ENCODE data around the gene NTNG2.

Gene NTNG2

DNA sequence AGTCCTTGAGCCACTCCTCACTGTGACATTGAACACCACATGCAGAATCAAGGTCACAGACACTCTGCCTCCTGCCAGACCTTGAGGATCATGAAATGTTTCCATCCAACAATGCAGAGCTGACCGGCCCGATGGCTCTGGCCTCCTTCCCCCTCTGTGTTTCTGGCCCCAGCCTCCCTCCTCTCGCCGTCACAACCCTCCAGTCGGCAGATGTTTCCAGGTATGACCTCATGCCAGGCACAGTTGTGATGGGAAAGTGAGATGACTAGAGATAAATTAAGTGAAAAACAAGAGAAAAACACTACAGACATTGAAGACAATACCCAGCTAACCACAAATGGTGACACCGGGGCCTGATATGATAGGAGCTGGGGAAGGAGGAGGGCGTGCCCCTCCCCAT is 9.8 kb downstream of the NTNG2 start:
- no peak for DNase-seq (ENCODE audit: low read depth in 2 of 2)

- DNase-seq (ENCODE audit: low read depth in 2 of 2) = no peak
Measured at GRCh38 chr9:132172185-132172584, 10.3 kb downstream of the NTNG2 start.

- DNase-seq (ENCODE audit: low read depth in 2 of 2) = no peak
Measured at GRCh38 chr9:132175431-132175830, 13.6 kb downstream of the NTNG2 start.

DNA sequence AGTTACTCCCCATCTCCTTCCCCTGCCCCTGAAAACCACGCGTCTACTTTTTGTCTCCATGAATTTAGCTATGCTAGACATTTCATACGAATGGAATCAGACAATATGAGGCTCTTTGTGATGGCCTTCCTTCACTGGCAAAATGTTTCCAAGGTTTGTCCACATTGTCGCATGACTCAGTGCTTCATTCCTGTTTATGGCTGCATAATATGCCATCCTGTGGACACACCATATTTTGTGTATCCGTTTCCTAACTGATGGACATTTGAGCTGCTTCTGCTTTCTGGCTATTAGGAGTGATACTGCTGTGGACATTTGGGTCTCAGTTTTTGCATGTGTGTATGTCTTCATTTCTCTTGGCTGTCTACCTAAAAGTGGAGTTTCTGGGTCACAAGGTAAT is 14.5 kb downstream of the NTNG2 start:
- DNase-seq (ENCODE audit: low read depth in 2 of 2) = no peak

DNA sequence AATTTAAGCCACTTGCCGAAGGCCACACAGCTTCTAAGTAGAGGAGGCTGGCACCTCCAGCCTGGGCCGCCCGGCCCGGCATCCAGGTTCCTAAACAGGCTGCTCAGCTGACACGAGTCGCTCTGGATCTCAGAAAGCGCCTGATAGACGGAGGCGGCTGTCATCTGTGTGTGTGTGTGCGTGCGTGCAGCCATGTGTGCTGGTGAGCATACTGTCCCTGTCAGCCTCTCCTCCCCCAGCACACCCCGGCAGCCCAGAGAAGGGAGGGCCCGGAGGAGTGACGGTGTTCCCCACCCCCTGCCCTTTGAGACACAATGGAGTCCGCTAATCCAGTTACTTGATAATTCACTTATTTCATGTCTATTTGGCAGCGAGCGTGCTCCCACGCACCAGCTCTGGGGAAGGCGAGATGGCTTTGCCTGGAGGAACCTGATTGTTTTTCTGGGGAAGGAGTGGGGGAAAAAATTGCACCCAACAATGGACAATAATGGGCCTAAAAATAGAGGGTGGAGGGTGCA is 20.0 kb downstream of the NTNG2 start:
- no peak for DNase-seq (ENCODE audit: low read depth in 2 of 2)

DNA sequence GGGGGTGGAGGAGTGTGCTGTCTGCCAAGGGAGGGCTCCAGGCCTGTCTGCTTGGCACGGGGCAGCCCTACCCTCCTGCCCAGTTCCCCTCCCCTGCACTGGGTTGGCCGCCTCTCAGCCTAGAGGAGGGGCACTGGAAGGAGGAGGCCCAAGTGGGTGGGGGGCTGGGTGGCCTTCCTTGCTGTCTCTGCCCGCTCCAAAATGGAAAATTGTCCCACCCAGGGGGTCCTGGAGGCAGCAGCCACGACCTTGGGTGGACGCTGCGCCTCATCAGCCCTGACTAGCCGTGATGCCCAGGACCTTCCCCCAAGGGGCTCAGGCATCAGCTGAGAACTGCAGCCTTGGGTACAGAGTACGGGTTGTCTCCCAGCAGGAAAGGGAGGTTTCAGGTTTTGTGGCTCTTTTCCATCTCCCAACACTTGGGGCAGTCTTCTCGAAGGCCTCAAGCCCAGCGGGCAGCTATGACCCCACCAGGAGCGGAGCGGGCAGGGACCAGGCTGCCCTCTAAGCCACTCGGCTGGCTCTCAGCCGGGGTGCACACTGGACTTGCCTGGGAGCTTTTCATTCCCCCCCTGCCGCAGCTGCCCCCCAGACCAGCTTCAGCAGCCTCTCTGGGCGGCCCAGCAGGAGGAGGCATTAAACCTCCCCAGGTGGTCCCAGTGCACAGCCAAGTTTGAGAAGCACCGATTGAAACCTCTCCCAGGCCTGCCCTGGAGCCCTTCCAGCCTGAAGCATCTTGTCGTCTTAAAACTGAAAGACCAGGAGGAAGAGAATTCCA is 20.6 kb downstream of the NTNG2 start:
- DNase-seq (ENCODE audit: low read depth in 2 of 2) = no peak

DNA sequence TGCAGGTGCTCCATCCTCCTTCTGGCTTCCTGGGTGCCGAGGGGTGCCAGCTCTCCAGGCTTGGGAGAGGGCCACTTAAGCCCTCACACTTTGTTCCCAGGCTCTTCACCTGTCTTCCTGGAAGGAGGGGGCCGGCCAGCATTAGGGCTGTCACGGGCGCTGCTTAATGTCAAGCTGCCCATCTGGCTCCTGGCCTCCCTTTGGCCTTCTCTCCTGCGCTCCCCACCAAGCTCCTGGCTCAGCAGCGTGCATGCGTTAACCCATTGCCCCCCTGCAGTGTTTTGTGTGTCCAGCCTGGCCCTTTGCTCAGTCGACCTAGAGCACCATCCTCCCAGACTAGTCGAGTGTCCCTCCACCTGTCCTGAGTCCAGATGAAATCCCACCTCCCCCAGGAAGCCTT is 21.3 kb downstream of the NTNG2 start:
- DNase-seq (ENCODE audit: low read depth in 2 of 2) = no peak

- no peak for DNase-seq (ENCODE audit: low read depth in 2 of 2)
Measured at GRCh38 chr9:132183715-132184114, 21.9 kb downstream of the NTNG2 start.

GRCh38 chr9:132184124-132184523 is 22.3 kb downstream of the NTNG2 start:
- DNase-seq (ENCODE audit: low read depth in 2 of 2) = no peak

GRCh38 chr9:132185073-132186009 is 23.5 kb downstream of the NTNG2 start:
- no peak for DNase-seq (ENCODE audit: low read depth in 2 of 2)

DNA sequence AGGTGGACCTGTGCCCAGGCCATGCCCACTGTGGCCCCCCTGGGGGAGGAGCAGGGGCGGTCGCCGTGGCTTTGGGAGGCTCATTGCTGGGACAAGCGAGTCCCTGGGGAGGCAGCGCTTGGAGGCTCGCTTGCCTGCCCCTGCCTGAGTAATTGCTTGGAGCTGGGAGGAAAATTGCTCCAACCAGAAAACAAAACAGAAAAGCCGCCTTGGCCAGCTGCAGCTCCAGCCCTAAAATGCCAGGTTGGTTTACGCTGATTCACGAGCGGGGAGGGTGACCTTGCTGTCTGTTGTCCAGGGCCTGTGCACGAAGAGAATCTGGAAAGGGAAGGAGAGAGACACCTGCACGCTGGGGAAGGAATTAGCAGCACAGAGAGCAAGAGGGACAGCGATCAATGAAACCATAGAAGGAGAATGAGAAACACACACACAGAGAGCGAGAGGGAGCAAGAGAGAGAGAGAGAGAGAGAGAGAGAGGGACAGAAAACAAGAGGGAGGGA is 25.3 kb downstream of the NTNG2 start:
- DNase-seq (ENCODE audit: low read depth in 2 of 2) = no peak

- DNase-seq (ENCODE audit: low read depth in 2 of 2) = no peak
Measured at GRCh38 chr9:132190966-132191365, 29.1 kb downstream of the NTNG2 start.

DNA sequence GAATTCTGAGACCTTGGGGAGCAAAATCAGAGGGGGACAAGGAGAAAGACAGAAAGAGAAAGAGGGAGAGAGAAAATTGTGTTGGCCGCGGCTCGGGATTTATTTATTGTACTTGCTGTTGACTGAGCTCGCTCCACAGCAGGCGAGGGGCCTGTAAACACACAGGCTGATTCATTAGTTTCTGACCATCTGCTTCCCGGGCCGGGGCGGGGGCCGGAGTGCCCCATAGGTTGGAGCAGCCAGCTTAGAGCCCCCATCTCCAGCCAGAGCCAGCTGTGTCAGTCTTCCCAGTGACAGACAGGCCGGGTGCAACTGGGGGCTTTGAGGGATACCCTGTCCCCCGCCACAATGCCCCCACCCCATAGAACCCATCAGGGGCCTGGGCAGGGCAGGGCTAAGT is 30.9 kb downstream of the NTNG2 start:
- DNase-seq (ENCODE audit: low read depth in 2 of 2) = no peak

DNA sequence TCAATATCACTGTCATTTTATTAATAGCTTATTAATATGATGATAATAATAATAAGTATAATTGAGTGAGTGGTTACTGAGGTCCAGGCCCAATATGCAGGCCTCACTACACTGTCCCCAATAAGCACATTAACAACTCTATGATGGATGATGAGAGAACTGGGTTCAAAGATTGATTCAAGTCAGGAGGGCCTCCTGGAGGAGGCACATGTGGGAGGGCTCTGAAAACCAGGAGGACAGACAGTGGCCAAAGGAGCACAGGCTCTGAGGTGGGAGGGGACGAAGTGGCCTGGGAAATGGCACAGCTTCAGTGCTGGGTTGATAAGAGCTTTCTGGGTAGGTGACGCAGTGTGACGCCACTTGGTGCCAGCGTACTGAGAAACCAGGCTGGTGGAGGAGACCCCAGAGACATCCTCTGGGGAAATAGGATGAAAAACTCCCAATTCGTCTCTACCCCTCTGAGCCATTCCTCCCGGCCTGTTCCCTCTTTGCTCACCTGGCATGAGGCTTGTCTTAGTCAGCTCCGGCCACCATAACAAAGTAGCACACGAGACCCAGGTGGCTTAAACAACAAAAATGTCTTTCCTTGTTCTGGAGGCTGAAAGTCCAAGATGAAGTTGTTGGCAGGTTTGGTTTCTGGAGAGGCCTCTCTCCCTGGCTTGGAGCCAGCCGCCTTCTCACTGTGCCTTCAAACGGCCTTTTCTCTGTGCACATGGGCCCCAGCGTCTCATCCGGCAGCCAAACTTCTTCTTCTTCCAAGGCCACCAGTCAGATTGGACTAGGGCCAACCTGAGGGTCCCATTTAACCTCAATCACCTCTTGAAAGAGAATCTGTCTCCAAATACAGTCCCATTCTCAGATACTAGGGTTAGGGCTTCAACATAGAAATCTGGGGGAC is 31.6 kb downstream of the NTNG2 start:
- no peak for DNase-seq (ENCODE audit: low read depth in 2 of 2)

DNA sequence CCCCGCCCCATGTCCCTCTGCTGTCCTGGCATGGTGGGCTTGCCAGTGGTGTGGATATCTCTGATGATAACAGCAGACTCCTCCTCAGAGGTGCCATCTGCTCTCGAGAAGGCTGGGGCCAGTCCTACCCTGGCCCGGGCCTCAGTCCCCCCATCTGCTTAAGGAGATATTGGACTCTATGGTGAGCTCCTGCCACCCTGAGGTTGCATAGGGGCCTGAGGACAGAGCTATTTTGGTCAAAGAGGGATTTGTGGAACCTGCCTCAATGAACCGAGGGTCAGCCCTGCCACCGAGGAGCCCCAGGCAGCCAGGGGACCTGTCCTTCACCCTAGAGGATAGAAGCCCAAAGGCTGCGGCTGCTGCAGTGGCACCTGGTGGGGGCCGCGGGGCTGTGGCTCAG is 32.6 kb downstream of the NTNG2 start:
- DNase-seq (ENCODE audit: low read depth in 2 of 2) = no peak

GRCh38 chr9:132197315-132197714 is 35.5 kb downstream of the NTNG2 start:
- DNase-seq (ENCODE audit: low read depth in 2 of 2) = no peak

DNA sequence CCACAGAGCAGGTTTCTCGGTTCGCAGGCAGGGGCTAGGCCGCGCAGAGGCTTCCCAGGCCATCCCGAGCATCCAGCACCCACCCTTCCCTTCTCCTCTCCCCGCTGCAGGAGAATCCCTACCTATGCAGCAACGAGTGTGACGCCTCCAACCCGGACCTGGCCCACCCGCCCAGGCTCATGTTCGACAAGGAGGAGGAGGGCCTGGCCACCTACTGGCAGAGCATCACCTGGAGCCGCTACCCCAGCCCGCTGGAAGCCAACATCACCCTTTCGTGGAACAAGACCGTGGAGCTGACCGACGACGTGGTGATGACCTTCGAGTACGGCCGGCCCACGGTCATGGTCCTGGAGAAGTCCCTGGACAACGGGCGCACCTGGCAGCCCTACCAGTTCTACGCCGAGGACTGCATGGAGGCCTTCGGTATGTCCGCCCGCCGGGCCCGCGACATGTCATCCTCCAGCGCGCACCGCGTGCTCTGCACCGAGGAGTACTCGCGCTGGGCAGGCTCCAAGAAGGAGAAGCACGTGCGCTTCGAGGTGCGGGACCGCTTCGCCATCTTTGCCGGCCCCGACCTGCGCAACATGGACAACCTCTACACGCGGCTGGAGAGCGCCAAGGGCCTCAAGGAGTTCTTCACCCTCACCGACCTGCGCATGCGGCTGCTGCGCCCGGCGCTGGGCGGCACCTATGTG is 36.1 kb downstream of the NTNG2 start:
- DNase-seq (ENCODE audit: low read depth in 2 of 2) = no peak

- no peak for DNase-seq (ENCODE audit: low read depth in 2 of 2)
Measured at GRCh38 chr9:132199056-132199455, 37.2 kb downstream of the NTNG2 start.

DNA sequence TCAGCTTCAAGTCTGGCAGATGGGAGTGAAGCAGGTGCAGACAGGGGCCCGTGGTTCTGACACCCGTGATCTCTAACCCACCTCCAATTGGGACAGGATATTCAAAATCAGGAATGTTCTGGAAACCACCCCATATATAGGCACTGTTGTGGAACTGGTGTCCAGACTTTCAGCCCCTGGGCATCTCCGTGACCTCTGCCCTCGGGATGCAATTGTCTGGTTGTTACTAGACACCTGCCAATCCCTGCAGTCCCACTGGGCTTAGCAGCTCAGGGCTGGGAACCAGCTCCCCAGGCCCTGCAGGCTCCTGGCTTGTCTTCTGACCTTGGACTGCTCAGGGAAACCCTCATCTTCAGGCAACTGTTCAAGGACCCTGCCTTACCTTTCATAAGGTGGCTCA is 38.8 kb downstream of the NTNG2 start:
- no peak for DNase-seq (ENCODE audit: low read depth in 2 of 2)

- DNase-seq (ENCODE audit: low read depth in 2 of 2) = no peak
Measured at GRCh38 chr9:132201139-132201538, 39.3 kb downstream of the NTNG2 start.

All from stimulated activated CD4-positive, alpha-beta T cell treated with anti-CD3 and anti-CD28 coated beads, Interleukin-1b, Interleukin-23, amount 100 ng/mL, for 4 hours (primary cell).